Middle frontal gyrus (tissue), 1 donor: Measurements from ENCODE around the gene SCYGR8.
"Not testable (repeated sequence)": the region's sequence is repeated elsewhere in the genome, so short reads cannot be mapped to it uniquely, and the experiment has no call there.

Source experiments
- DNase-seq: peaks from one replicate; pipeline ENCODE4 v3.0.0-alpha.2; 2015; ENCODE audit warnings: low spot score; ENCODE audit errors: extremely low spot score

Gene SCYGR8

GRCh38 chr2:227745594-227745993 lies at the start of gene SCYGR8:
TSS of gene SCYGR8 (plus strand) at chr2:227745894. CDS start at chr2:227745894, 0 bp downstream.
- DNase-seq: no peak

GRCh38 chr2:227696990-227697679 lies 48.6 kb upstream of the SCYGR8 start:
- DNase-seq: no peak

- DNase-seq: no peak
Observed at GRCh38 chr2:227701556-227701955, 44.1 kb upstream of the SCYGR8 start.

- no peak for DNase-seq
Observed at GRCh38 chr2:227703280-227703732, 42.4 kb upstream of the SCYGR8 start.

- DNase-seq: no peak
Observed at GRCh38 chr2:227703961-227704360, 41.7 kb upstream of the SCYGR8 start.

- no peak for DNase-seq
Observed at GRCh38 chr2:227706859-227707258, 38.8 kb upstream of the SCYGR8 start.

- DNase-seq: no peak
Observed at GRCh38 chr2:227707390-227707789, 38.3 kb upstream of the SCYGR8 start.

- no peak for DNase-seq
Observed at GRCh38 chr2:227710986-227711385, 34.7 kb upstream of the SCYGR8 start.

- no peak for DNase-seq
Observed at GRCh38 chr2:227713291-227713690, 32.4 kb upstream of the SCYGR8 start.

GRCh38 chr2:227716501-227716900 lies 29.2 kb upstream of the SCYGR8 start:
- DNase-seq: no peak

GRCh38 chr2:227717687-227718567 lies 27.8 kb upstream of the SCYGR8 start, which contains the start of gene SLC19A3:
TSS of gene SLC19A3 (minus strand) at chr2:227718028. CDS start at chr2:227702318, 15,710 bp downstream.
- peak; percentile 28 for DNase-seq

GRCh38 chr2:227719641-227720040 lies 26.1 kb upstream of the SCYGR8 start:
- no peak for DNase-seq

GRCh38 chr2:227720680-227721079 lies 25.0 kb upstream of the SCYGR8 start:
- DNase-seq: no peak

- not testable (repeated sequence) for DNase-seq
Observed at GRCh38 chr2:227722821-227723220, 22.9 kb upstream of the SCYGR8 start.

- DNase-seq: no peak
Observed at GRCh38 chr2:227724394-227725039, 21.2 kb upstream of the SCYGR8 start, which contains the start of gene SCYGR6. TSS of gene SCYGR6 (minus strand) at chr2:227724757. CDS start at chr2:227724757, 0 bp downstream.

- DNase-seq: no peak
Observed at GRCh38 chr2:227728035-227728434, 17.7 kb upstream of the SCYGR8 start, which contains the start of gene SCYGR7. TSS of gene SCYGR7 (plus strand) at chr2:227728335. CDS start at chr2:227728335, 0 bp downstream.

- no peak for DNase-seq
Observed at GRCh38 chr2:227739351-227739750, 6.3 kb upstream of the SCYGR8 start.

- not testable (repeated sequence) for DNase-seq
Observed at GRCh38 chr2:227740705-227741104, 5.0 kb upstream of the SCYGR8 start.

- no peak for DNase-seq
Observed at GRCh38 chr2:227748079-227748478, 2.4 kb downstream of the SCYGR8 start.

GRCh38 chr2:227756261-227756660 lies 10.6 kb downstream of the SCYGR8 start:
- not testable (repeated sequence) for DNase-seq

GRCh38 chr2:227759411-227760118 lies 13.9 kb downstream of the SCYGR8 start:
- no peak for DNase-seq
